Astrocyte of the hippocampus (primary cell): ENCODE results near the gene KLHDC3.
A peak's percentile ranks its signal among the peaks of the same experiment; 100 is the strongest.
"Not testable (repeated sequence)": the region's sequence is repeated elsewhere in the genome, so short reads cannot be mapped to it uniquely, and the experiment has no call there.

Experiments
- DNase-seq: peaks from one replicate; pipeline ENCODE4 v3.0.0; 2011; ENCODE audit warnings: low read depth, low spot score

KLHDC3 gene

GRCh38 chr6:42988486-42989020, 25.5 kb upstream of the KLHDC3 start:
- DNase-seq: peak; percentile 49

- no peak for DNase-seq
These were observed 24.1 kb upstream of the KLHDC3 start for GRCh38 chr6:42989923-42990322.

GRCh38 chr6:42993445-42993844, 20.6 kb upstream of the KLHDC3 start:
- DNase-seq: no peak

GRCh38 chr6:42996513-42996912, 17.5 kb upstream of the KLHDC3 start:
- no peak for DNase-seq

GRCh38 chr6:42998205-42998604, 15.8 kb upstream of the KLHDC3 start:
- DNase-seq: not testable (repeated sequence)

GRCh38 chr6:43001843-43002242, 12.2 kb upstream of the KLHDC3 start:
- DNase-seq: no peak

GRCh38 chr6:43005844-43006243, 8.2 kb upstream of the KLHDC3 start:
- DNase-seq: no peak

- no peak for DNase-seq
These were observed 7.8 kb upstream of the KLHDC3 start for GRCh38 chr6:43006251-43006650.

GRCh38 chr6:43007126-43007525, 6.9 kb upstream of the KLHDC3 start:
- DNase-seq: no peak

- DNase-seq: peak; percentile 43
These were observed 4.9 kb upstream of the KLHDC3 start for GRCh38 chr6:43009124-43009523.

GRCh38 chr6:43011207-43011606, 2.8 kb upstream of the KLHDC3 start:
- DNase-seq: no peak

- DNase-seq: no peak
These were observed 1.7 kb upstream of the KLHDC3 start for GRCh38 chr6:43012364-43012763.

- DNase-seq: peak; percentile 22
These were observed 779 bp upstream of the KLHDC3 start for GRCh38 chr6:43013097-43013842.

GRCh38 chr6:43014434-43014909, 423 bp downstream of the KLHDC3 start:
- DNase-seq: peak; percentile 67

- no peak for DNase-seq
These were observed 2.3 kb downstream of the KLHDC3 start for GRCh38 chr6:43016176-43016942.

GRCh38 chr6:43016943-43017334, 2.9 kb downstream of the KLHDC3 start:
- DNase-seq: no peak

GRCh38 chr6:43019152-43019551, 5.1 kb downstream of the KLHDC3 start:
- DNase-seq: no peak

GRCh38 chr6:43020052-43020705, 6.1 kb downstream of the KLHDC3 start:
- DNase-seq: no peak

GRCh38 chr6:43020847-43021246, 6.8 kb downstream of the KLHDC3 start:
- no peak for DNase-seq

- DNase-seq: peak; percentile 89
These were observed 7.4 kb downstream of the KLHDC3 start, which contains the start of gene RRP36 for GRCh38 chr6:43021270-43022047. Gene RRP36, plus strand, starts transcription at chr6:43021623. Its CDS starts 32 bp downstream, at chr6:43021655.

GRCh38 chr6:43024436-43024835, 10.4 kb downstream of the KLHDC3 start:
- no peak for DNase-seq
